ENCODE results near the gene ERVK3-1. TPM values are rescaled to one million over a fixed set of nuclear protein-coding genes. Genes with fewer than 3 reads are reported as not detected.

The ERVK3-1 gene
- polyA plus RNA-seq, 3 donors = 34.6 to 61.5 (median 38.8) TPM

DNA sequence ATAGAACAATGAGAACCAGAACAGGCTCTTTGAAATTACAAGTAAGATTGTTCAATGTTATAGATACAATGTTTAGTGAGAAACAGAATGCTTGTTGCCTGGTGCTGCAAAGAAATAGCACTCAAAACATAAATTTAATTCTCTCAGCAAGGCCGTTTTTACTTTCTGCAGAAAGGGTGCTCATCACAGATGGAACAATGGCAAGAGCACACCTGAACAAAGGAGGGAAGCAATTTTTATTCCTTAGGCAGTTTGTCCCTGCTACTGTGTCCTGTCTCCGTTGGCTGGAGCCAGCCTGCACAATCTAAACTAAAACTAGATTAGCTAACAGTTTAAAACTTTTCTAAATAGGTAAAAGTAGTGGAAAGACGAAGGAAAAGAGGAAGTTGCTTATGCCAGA lies 36.8 kb upstream of the ERVK3-1 start:
- H3K27ac Mint-ChIP-seq = no peak overlapping the region
- Histone ChIP-seq H3K4me3 (replicated peaks in 1 of 3; ENCODE audit: low read depth in 2 of 3, low read length in 3 of 3) (peak overlapping the region in 1 of 3 experiments; percentile 5), H3K79me2 (ENCODE audit: insufficient read depth, low read length) (no peaks in the 10 kb centered on the region), H4K20me1 (ENCODE audit: insufficient read depth, low read length) (no peaks in the 10 kb centered on the region), H3K4me2 (replicated peaks; ENCODE audit: extremely low read depth, low read length, poor library complexity, severe bottlenecking) (no peak overlapping the region), H2AFZ (ENCODE audit: insufficient read depth, low read depth, low read length, poor library complexity, severe bottlenecking) (no peak overlapping the region), H3K36me3 (replicated peaks in 1 of 2; ENCODE audit: control insufficient read depth in 1 of 2, insufficient read depth in 2 of 2, low read length in 2 of 2) (peaks cover 0 to 32% of the 10 kb centered on the region in 2 donors), H3K9me3 (replicated peaks in 1 of 2; ENCODE audit: control insufficient read depth in 1 of 2, insufficient read depth in 1 of 2, low read length in 2 of 2) (peaks cover 94 to 99% of the 10 kb centered on the region in 2 donors), H3K27me3 (ENCODE audit: control insufficient read depth in 2 of 2, insufficient read depth in 2 of 2, low read length in 2 of 2) (no peaks in the 10 kb centered on the region), H3K9ac (ENCODE audit: insufficient read depth, low read length, poor library complexity, severe bottlenecking) (no peak overlapping the region), H3K27ac (ENCODE audit: low read depth in 1 of 2, low read length in 2 of 2) (no peak overlapping the region), H3K4me1 (ENCODE audit: control insufficient read depth in 1 of 2, insufficient read depth in 2 of 2, low read length in 2 of 2) (no peaks in the 10 kb centered on the region)
- intact Hi-C loops (cut with micrococcal nuclease) = no loop called here
- no peak overlapping the region for H3K4me3 Mint-ChIP-seq
- H3K27me3 Mint-ChIP-seq (ENCODE audit: low read depth in 3 of 3) = peaks cover 0 to 2% (median 1%) of the 10 kb centered on the region in 3 donors
- H3K4me1 Mint-ChIP-seq = no peaks in the 10 kb centered on the region
- H3K9me3 Mint-ChIP-seq = peaks cover 47 to 100% (median 96%) of the 10 kb centered on the region in 7 donors
- WGBS (ENCODE audit: insufficient coverage) = 80% methylated on average over 1 of the region's 3 CpGs
- TF ChIP-seq, protein P1, sequence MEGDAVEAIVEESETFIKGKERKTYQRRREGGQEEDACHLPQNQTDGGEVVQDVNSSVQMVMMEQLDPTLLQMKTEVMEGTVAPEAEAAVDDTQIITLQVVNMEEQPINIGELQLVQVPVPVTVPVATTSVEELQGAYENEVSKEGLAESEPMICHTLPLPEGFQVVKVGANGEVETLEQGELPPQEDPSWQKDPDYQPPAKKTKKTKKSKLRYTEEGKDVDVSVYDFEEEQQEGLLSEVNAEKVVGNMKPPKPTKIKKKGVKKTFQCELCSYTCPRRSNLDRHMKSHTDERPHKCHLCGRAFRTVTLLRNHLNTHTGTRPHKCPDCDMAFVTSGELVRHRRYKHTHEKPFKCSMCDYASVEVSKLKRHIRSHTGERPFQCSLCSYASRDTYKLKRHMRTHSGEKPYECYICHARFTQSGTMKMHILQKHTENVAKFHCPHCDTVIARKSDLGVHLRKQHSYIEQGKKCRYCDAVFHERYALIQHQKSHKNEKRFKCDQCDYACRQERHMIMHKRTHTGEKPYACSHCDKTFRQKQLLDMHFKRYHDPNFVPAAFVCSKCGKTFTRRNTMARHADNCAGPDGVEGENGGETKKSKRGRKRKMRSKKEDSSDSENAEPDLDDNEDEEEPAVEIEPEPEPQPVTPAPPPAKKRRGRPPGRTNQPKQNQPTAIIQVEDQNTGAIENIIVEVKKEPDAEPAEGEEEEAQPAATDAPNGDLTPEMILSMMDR (IDR thresholded peaks at IDR 0.05) = no peak
- peaks cover 13 to 30% of the 10 kb centered on the region in 2 donors for H3K36me3 Mint-ChIP-seq
- DNase-seq = no peak

- DNase-seq = no peak
- H3K4me2 ChIP-seq (replicated peaks; ENCODE audit: extremely low read depth, low read length, poor library complexity, severe bottlenecking) = no peak overlapping the region
- TF ChIP-seq, protein P1 (IDR thresholded peaks at IDR 0.05) = no peak
- H3K36me3 Mint-ChIP-seq = peaks cover 20 to 42% of the 10 kb centered on the region in 2 donors
- H3K36me3 ChIP-seq (replicated peaks in 1 of 2; ENCODE audit: control insufficient read depth in 1 of 2, insufficient read depth in 2 of 2, low read length in 2 of 2) = peaks cover 0 to 16% of the 10 kb centered on the region in 2 donors
- intact Hi-C loops (cut with micrococcal nuclease) = loop anchor here in 1 of 2 donors (5.0 kb wide), 1 partner anchor 92 kb away; the partner anchor contains the start of gene ZNF274
- H3K9me3 Mint-ChIP-seq = peaks cover 49 to 89% (median 75%) of the 10 kb centered on the region in 7 donors
- H3K4me1 ChIP-seq (ENCODE audit: control insufficient read depth in 1 of 2, insufficient read depth in 2 of 2, low read length in 2 of 2) = peaks cover 13 to 20% of the 10 kb centered on the region in 2 donors
- no peak overlapping the region for H2AFZ ChIP-seq (ENCODE audit: insufficient read depth, low read depth, low read length, poor library complexity, severe bottlenecking)
- peaks cover 73 to 74% of the 10 kb centered on the region in 2 donors for H3K9me3 ChIP-seq (replicated peaks in 1 of 2; ENCODE audit: control insufficient read depth in 1 of 2, insufficient read depth in 1 of 2, low read length in 2 of 2)
- no peaks in the 10 kb centered on the region for H4K20me1 ChIP-seq (ENCODE audit: insufficient read depth, low read length)
- no peak overlapping the region for H3K9ac ChIP-seq (ENCODE audit: insufficient read depth, low read length, poor library complexity, severe bottlenecking)
- no peaks in the 10 kb centered on the region for H3K27me3 ChIP-seq (ENCODE audit: control insufficient read depth in 2 of 2, insufficient read depth in 2 of 2, low read length in 2 of 2)
- H3K27me3 Mint-ChIP-seq (ENCODE audit: low read depth in 3 of 3) = peaks cover 0 to 3% (median 0%) of the 10 kb centered on the region in 3 donors
- no peak overlapping the region for H3K4me3 ChIP-seq (replicated peaks in 1 of 3; ENCODE audit: low read depth in 2 of 3, low read length in 3 of 3)
- WGBS (ENCODE audit: insufficient coverage) = no CpG with 5 or more reads among the region's 2 CpGs
- no peak overlapping the region for H3K27ac Mint-ChIP-seq
- H3K4me1 Mint-ChIP-seq = peaks cover 14% of the 10 kb centered on the region
- H3K4me3 Mint-ChIP-seq = no peak overlapping the region
- peaks cover 9% of the 10 kb centered on the region for H3K79me2 ChIP-seq (ENCODE audit: insufficient read depth, low read length)
- no peak overlapping the region for H3K27ac ChIP-seq (ENCODE audit: low read depth in 1 of 2, low read length in 2 of 2)
These were observed 30.4 kb upstream of the ERVK3-1 start for GRCh38 chr19:58274771-58275201.

Data from CD14-positive monocyte (primary cell).